Mucosa of rectum (tissue), 2 donors: ENCODE results near the gene VEZF1.
"Not testable (repeated sequence)": the region's sequence is repeated elsewhere in the genome, so short reads cannot be mapped to it uniquely, and the experiment has no call there.

Experiments
- H3K27ac ChIP-seq, 2 donors: one replicate each; pipeline ENCODE4 v1.7.0; 2013; ENCODE audit warnings: inconsistent platforms in 2 of 2, low read depth in 2 of 2, low read length in 2 of 2
- H3K27me3 ChIP-seq, 2 donors: one replicate each; pipeline ENCODE4 v1.7.0; 2013; ENCODE audit warnings: low read length in 2 of 2; ENCODE audit not compliant: control insufficient read depth in 2 of 2, insufficient read depth in 2 of 2
- H3K36me3 ChIP-seq, 2 donors: one replicate each; pipeline ENCODE4 v1.7.0; 2013; ENCODE audit warnings: low read length in 2 of 2; ENCODE audit not compliant: control insufficient read depth in 2 of 2, insufficient read depth in 2 of 2
- H3K4me1 ChIP-seq, 2 donors: one replicate each; pipeline ENCODE4 v1.7.0; 2013; ENCODE audit warnings: low read length in 2 of 2, mild to moderate bottlenecking in 1 of 2; ENCODE audit not compliant: control insufficient read depth in 2 of 2, insufficient read depth in 2 of 2
- H3K4me3 ChIP-seq, 2 donors: one replicate each; pipeline ENCODE4 v1.7.0; 2013; ENCODE audit warnings: low read length in 2 of 2
- H3K9ac ChIP-seq, 2 donors: one replicate each; pipeline ENCODE4 v1.7.0; 2013; ENCODE audit warnings: low read length in 2 of 2, low read depth in 1 of 2, mild to moderate bottlenecking in 1 of 2
- H3K9me3 ChIP-seq, 2 donors: one replicate each; pipeline ENCODE4 v1.7.0; 2013; ENCODE audit warnings: low read length in 2 of 2; ENCODE audit not compliant: control insufficient read depth in 2 of 2
- donor health status: healthy.
- donor health status: Normal muscosa, but diverticular disease.

Gene VEZF1

DNA sequence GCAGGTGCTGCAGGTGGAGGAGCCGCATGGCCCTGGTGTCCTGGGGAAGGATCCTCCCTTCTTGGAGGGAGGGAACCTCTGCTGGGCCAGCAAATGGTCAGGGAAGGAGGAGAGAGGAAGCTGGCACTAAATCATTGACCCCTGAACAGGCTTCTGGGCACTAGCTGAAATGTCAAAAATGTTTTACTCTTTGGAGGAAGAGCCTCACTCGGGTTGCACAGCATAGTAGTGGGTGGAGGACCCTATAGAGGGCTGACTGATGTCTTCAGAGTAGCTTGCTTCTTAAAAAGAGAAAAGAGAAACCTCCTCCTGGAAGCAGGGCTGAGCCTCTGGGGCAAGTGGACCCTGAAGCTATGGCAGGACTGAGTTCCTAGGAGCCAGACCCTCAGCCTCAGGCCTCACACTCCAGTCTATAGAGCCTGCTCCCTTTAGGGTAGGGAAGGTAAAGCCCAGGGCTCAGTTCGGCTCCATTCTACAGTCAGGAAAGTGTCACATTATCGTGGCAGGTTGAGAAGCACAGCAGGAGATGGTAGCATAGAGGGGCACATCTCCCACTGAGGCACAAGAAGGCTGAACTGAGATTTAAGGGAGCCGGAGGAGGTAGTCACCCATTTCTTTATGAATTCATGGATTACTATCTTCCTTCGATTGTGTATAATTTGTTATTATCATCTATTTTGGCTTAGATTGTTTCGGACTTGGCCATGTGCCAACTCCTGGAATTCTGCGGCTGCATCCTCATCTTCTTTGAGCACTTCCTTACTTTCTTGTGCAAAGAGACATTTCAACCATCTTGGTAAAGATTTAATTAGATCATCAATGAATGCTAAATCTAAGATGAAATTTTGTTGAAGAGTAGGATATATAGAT lies 25.5 kb downstream of the VEZF1 start:
- Histone ChIP-seq H3K4me1 (no peaks in the 10 kb centered on the region), H3K4me3 (no peak overlapping the region), H3K36me3 (no peaks in the 10 kb centered on the region), H3K9ac (no peak overlapping the region), H3K27ac (no peak overlapping the region), H3K9me3 (no peaks in the 10 kb centered on the region), H3K27me3 (no peaks in the 10 kb centered on the region)

DNA sequence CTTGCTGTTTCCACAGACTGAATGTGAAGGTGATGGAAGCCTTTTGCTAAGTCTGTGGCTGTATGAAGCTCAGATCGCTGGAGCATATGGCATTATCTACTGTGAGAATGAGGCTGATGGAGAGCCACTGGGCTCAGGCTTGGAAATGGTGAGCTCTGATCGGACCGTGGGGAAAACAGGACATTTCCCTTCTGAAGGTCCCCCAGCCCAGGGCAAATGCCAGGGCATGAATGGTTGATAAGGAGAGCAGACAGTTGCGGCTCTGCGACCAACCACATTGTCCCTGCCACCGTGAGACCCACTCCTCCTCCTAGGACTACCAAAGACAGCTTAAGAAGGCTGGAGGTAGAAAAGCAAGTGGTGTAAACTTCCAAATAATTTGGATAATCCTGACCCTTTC lies 28.1 kb downstream of the VEZF1 start:
- no peaks in the 10 kb centered on the region for H3K9me3 ChIP-seq
- no peak overlapping the region for H3K27ac ChIP-seq
- peaks cover 11 to 12% of the 10 kb centered on the region in 2 donors for H3K4me1 ChIP-seq
- no peak overlapping the region for H3K9ac ChIP-seq
- H3K27me3 ChIP-seq: no peaks in the 10 kb centered on the region
- no peak overlapping the region for H3K4me3 ChIP-seq
- no peaks in the 10 kb centered on the region for H3K36me3 ChIP-seq

DNA sequence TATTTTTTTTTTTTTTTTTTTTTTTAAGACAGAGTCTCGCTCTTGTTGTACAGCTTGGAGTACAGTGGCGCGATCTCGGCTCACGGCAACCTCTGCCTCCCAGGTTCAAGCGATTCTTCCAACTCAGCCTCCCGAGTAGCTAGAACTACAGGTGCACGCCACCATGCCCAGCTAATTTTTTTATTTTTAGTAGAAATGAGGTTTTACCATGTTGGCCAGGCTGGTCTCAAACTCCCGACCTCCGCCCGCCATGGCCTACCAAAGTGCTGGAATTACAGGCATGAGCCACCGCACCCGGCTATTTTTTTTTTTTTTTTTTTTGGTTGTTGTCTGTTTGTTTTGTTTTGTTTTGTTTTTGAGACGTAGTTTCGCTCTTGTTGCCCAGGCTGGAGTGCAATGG lies 29.7 kb downstream of the VEZF1 start:
- H3K9ac ChIP-seq, H3K36me3 ChIP-seq: not testable (repeated sequence)

DNA sequence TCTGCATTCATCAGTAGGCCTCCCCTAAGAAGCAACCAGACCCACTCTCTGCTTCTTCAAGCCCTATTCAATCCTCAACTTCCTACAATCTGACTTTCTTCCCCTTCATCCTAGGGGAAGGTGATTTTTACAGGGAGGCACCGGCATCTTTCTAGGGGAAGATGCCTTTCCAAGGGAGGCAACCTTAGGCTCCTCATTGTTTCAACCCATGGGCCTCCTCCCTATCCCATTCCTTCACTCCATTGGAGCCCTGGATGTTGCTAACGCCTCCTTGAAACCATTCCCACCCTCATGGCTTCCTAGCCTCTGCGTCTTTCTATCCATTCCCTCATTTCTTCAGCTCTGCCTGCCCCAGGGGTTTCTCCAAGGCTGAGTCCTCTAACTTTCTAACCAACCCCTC lies 30.2 kb downstream of the VEZF1 start:
- H3K27me3 ChIP-seq: peaks cover 0 to 2% of the 10 kb centered on the region in 2 donors
- H3K36me3 ChIP-seq: no peaks in the 10 kb centered on the region
- no peaks in the 10 kb centered on the region for H3K9me3 ChIP-seq
- no peak overlapping the region for H3K4me3 ChIP-seq
- no peak overlapping the region for H3K27ac ChIP-seq
- peaks cover 11 to 12% of the 10 kb centered on the region in 2 donors for H3K4me1 ChIP-seq
- no peak overlapping the region for H3K9ac ChIP-seq

More for the DNA sequence above, 29.7 kb downstream of the VEZF1 start:
- not testable (repeated sequence) for H3K27me3 ChIP-seq, H3K9me3 ChIP-seq, H3K27ac ChIP-seq, H3K4me3 ChIP-seq
- peaks cover 11 to 12% of the 10 kb centered on the region in 2 donors for H3K4me1 ChIP-seq

DNA sequence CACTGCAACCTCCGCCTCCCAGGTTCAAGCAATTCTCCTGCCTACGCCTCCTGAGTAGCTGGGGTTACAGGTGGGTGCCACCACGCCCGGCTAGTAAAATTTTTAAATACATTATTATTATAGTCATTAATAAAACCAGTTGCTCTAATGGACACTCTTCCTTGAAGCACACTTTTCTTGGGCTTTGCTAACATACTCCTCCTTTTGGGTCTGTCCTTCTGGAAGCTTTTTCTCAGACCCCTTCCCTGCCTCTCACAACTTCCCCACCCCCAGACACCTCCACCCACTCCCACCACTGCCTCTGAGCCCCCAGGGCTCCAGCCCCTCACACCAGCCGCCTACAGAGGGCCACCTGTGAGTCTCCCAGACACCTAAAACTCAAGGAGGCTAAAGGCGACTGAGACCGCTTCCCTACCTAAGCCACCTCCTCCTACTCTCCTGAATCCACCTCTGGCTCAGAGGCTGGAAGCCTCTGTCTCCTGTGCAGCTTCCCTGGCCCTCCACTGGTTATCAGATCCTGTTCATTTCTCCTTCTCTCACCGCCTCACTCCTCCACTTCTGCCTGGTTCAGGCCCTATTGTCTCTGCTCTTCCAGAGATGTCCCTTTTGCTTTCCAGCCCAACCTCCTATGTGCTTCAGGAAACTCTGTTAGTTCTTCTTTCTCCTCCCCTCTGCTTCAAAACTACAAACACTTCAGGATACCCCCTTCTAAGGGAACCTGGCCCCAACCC lies 30.8 kb downstream of the VEZF1 start:
- H3K4me1 ChIP-seq: peaks cover 12 to 14% of the 10 kb centered on the region in 2 donors

DNA sequence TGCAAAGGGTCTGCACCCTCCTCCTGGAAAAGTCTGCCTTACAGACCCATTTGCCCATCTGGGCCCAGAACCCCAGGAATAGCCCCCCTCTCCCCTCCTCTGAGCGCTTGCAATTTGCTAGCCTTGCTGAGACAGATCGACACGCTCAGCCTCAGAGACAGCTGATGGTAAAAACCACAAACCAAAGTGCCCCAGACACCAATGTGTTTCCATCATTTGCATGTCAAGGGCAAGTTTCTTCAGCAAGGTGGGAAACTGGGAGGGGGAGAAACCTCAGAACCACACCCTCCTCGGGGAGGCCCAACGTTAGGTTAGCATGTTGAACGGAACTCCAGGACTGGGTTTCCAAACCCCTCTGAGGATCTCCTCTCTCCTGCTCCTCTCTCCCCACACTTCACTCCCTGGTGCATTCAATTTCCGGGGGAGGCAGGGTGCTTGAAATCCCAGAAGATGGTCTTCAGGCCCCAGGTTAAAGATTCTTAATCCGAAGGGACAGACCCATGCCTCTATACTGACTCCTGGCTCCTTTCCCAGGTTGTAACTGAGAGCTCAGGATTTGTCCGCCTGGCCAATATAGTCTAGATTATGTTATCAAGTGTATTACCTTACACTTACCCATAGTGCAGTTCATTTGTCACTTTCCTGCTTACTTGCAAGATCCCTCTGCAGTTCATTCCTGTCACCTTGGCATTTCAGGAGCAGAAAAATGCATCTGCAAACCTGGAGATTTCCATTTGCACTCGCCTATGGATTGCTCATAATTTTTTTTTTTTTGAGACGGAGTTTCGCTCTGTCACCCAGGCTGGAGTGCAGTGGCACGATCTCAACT lies 31.5 kb downstream of the VEZF1 start:
- H3K27ac ChIP-seq: no peak overlapping the region
- peaks cover 12 to 14% of the 10 kb centered on the region in 2 donors for H3K4me1 ChIP-seq
- H3K36me3 ChIP-seq: no peaks in the 10 kb centered on the region
- H3K9ac ChIP-seq: no peak overlapping the region
- H3K4me3 ChIP-seq: peak overlapping the region in 1 of 2 donors; percentile 73
- H3K27me3 ChIP-seq: peaks cover 0 to 2% of the 10 kb centered on the region in 2 donors
- no peaks in the 10 kb centered on the region for H3K9me3 ChIP-seq

More for the DNA sequence above, 30.8 kb downstream of the VEZF1 start:
- Histone ChIP-seq H3K4me3 (no peak overlapping the region), H3K27me3 (peaks cover 0 to 2% of the 10 kb centered on the region in 2 donors), H3K27ac (no peak overlapping the region), H3K9me3 (no peaks in the 10 kb centered on the region), H3K36me3 (no peaks in the 10 kb centered on the region), H3K9ac (no peak overlapping the region)

DNA sequence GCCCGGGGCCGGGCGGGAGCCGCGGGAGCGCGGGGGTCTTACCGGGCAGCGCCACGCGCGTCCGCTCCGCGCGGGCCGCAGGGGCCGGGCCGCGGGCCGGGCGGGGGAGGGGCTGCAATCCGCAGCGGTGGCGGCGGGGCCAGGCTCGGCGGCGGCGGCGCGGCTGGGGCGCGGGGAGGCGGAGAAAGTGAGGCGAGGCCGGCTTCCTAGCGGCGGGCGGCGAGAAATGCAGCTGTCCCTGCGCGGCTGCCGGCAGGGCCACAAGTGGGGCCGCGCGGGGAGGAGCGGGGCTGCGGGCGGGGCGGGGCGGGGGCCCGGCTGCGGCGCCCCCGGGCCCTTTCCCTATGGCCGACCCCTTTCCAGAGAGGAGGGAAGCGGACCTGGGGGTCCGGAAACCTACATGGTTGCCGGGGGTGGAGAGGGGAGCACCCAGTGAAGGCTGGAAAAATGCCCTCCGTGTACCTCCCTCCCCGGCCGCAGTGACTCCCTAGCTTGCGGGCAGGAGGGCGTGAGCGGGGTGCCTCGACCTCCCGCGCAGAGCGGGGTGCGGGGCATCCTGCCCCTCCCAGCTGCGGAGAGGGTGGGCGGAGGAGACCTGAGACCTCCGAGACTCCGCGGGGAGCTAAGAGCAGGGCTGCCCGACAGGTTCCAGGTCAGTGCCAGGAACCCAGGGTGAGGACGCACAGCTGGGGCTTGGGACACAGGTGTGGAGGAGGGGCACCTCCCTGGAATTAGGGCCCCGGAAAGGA lies 32.7 kb downstream of the VEZF1 start, which contains the start of gene CUEDC1:
Gene CUEDC1, minus strand, starts transcription at position 230 of the 749 bp plus-strand sequence. CDS start 69,848 bp downstream, outside the sequence.
- peak within 1 kb of the TSS; percentile 65 to 73 for H3K9ac ChIP-seq
- peak within 1 kb of the TSS; percentile 82 to 88 for H3K27ac ChIP-seq
- H3K4me1 ChIP-seq: peaks cover 12 to 19% of the 10 kb centered on the region in 2 donors

DNA sequence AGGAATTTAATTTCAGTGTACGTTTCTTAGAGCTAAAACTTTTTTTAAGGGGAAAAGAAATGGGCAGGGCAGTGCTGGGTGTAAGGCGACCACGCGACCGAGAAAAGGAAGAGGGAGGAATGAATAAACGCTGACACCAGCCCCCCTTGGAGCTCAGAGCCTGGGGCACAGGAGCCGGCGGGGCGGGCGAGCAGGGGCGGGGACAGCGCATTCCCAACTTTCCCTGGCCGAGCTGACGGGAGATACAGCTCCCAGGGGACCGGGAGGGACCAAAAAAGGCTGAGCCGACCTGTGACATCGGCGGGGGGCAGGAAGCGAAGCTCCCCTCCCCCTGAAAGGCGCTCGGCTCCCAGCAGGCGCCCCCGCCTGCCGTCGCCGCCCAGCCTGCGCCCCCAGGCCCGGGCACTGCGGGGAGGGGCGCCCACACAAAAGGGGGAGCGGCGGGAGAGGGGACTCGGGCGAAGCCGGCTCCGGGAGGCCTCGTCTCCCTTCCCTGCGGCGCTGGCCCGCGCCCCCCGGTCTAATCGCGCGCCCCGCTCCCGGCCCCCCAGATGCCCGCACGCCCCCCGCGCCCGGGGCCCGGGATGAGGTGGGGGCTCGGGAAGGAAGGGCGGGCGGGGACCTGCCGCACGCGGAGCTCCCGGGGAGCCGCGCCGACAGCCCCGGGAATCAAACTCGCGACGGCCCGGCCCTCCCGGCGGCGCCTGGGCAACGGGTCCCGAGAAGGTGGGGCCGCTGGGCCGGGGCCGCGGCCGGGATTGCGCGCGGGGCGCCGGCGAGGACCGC lies 33.5 kb downstream of the VEZF1 start:
- peak overlapping the region; percentile 56 to 73 for H3K9ac ChIP-seq
- H3K27me3 ChIP-seq: peaks cover 0 to 2% of the 10 kb centered on the region in 2 donors
- no peaks in the 10 kb centered on the region for H3K36me3 ChIP-seq
- H3K4me3 ChIP-seq: peak overlapping the region; percentile 62 to 66
- peak overlapping the region; percentile 82 to 88 for H3K27ac ChIP-seq
- H3K4me1 ChIP-seq: peaks cover 12 to 19% of the 10 kb centered on the region in 2 donors
- H3K9me3 ChIP-seq: no peaks in the 10 kb centered on the region

More for the DNA sequence above, 32.7 kb downstream of the VEZF1 start, which contains the start of gene CUEDC1:
- Histone ChIP-seq H3K9me3 (no peaks in the 10 kb centered on the region), H3K4me3 (peak within 1 kb of the TSS; percentile 63 to 73), H3K27me3 (peaks cover 0 to 2% of the 10 kb centered on the region in 2 donors), H3K36me3 (no peaks in the 10 kb centered on the region)
